CD4-positive, alpha-beta T cell treated with Interleukin-15 for 1 hour (primary cell): ENCODE results near the gene TENT5C.
"Not testable (repeated sequence)": the region's sequence is repeated elsewhere in the genome, so short reads cannot be mapped to it uniquely, and the experiment has no call there.

Experiments
- DNase-seq: peaks from one replicate; pipeline ENCODE4 v3.0.0-alpha.2; 2020

The TENT5C gene

GRCh38 chr1:117605774-117606648, at the start of gene TENT5C:
Gene TENT5C (plus strand): TSS chr1:117606048. CDS start chr1:117622869, 16,821 bp downstream.
- peak; percentile 99 for DNase-seq

- no peak for DNase-seq
Measured at GRCh38 chr1:117556341-117556740, 49.5 kb upstream of the TENT5C start.

GRCh38 chr1:117556976-117557375, 48.9 kb upstream of the TENT5C start:
- DNase-seq, result no peak

- not testable (repeated sequence) for DNase-seq
Measured at GRCh38 chr1:117558451-117558850, 47.4 kb upstream of the TENT5C start.

GRCh38 chr1:117559139-117559538, 46.7 kb upstream of the TENT5C start:
- DNase-seq, result no peak

GRCh38 chr1:117559985-117560384, 45.9 kb upstream of the TENT5C start:
- DNase-seq, result no peak

- DNase-seq, result no peak
Measured at GRCh38 chr1:117561071-117561470, 44.8 kb upstream of the TENT5C start.

GRCh38 chr1:117561551-117561950, 44.3 kb upstream of the TENT5C start:
- no peak for DNase-seq

- no peak for DNase-seq
Measured at GRCh38 chr1:117562581-117563491, 43.0 kb upstream of the TENT5C start.

- no peak for DNase-seq
Measured at GRCh38 chr1:117563492-117563875, 42.4 kb upstream of the TENT5C start.

- no peak for DNase-seq
Measured at GRCh38 chr1:117564227-117565075, 41.4 kb upstream of the TENT5C start.

GRCh38 chr1:117565076-117565556, 40.7 kb upstream of the TENT5C start:
- DNase-seq, result no peak

GRCh38 chr1:117565745-117566455, 39.9 kb upstream of the TENT5C start:
- no peak for DNase-seq

GRCh38 chr1:117566556-117566955, 39.3 kb upstream of the TENT5C start:
- DNase-seq, result no peak

GRCh38 chr1:117567435-117567834, 38.4 kb upstream of the TENT5C start:
- no peak for DNase-seq

GRCh38 chr1:117567976-117568375, 37.9 kb upstream of the TENT5C start:
- DNase-seq, result no peak

GRCh38 chr1:117568999-117569398, 36.8 kb upstream of the TENT5C start:
- DNase-seq, result no peak

- DNase-seq, result no peak
Measured at GRCh38 chr1:117569856-117570255, 36.0 kb upstream of the TENT5C start.

- no peak for DNase-seq
Measured at GRCh38 chr1:117570988-117571409, 34.8 kb upstream of the TENT5C start.

- no peak for DNase-seq
Measured at GRCh38 chr1:117571496-117571895, 34.4 kb upstream of the TENT5C start.

- DNase-seq, result peak; percentile 49
Measured at GRCh38 chr1:117572546-117572945, 33.3 kb upstream of the TENT5C start.
